NCI-H2081 treated with DMSO at 0.1 percent for 48 hours (cell line): ENCODE data around the gene ATP2C2.
"Not testable (repeated sequence)": the region's sequence is repeated elsewhere in the genome, so short reads cannot be mapped to it uniquely, and the experiment has no call there.

Experiments
- DNase-seq: peaks from one replicate; lab custom pipeline; 2025; lab: John Stamatoyannopoulos, UW

Gene ATP2C2

DNA sequence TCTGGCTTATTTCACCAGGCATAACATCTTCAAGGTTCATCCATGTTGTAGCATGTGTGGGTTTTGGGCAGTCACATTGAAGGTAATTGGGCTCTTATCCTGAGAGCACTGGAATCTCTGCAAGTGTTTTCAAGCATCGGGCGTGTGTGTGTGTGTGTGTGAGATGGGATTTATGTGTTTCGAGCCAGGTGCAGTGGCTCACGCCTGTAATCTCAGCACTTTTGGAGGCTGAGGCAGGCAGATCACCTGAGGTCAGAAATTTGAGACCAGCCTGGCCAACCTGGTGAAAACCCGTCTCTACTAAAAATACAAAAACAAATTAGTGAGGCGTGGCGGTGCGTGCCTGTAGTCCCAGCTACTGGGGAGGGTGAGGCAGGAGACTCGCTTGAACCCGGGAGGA, 27.7 kb downstream of the ATP2C2 start:
- not testable (repeated sequence) for DNase-seq

DNA sequence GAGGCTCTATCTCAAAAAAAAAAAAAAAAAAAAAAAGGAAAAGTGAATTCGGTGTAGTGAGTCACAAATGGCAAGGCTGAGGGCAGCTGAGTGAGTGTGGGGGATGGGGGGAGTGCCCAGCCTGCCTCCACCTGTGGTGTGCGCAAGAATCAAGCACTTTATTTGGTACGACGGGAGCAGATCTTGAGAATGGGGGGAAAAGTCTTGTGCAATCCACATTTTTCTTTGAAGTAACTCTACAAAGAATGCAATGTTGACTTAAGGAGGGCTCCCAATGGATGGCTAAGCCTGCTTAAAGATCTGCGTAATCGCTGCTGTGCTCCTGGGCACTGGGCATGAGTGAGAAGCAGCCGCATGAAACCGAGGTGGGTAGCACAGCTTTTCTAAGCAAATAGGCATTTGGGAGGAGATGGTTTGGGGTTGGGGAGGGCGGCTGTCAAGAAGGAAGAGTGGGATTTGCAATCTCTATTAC, 28.2 kb downstream of the ATP2C2 start:
- DNase-seq, result no peak

DNA sequence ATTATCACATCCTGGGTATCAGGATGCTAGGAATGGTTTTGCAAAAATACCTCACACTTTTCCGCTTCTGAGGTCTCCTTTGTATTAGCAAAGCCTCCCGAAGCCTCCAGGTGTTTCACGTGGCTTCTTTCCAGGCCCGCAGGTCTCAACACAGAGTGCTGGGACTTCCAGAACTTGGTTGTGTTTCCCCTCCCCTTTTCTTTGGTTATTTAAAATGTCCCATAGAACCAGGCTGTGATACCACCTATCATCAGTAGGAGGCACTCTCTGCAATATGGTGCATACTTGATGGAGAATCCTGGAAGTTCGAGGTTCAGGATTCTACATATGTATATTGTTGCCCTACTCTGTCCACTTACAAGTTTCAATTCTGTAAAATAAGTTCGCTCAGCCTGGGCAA, 28.8 kb downstream of the ATP2C2 start:
- DNase-seq, result no peak

DNA sequence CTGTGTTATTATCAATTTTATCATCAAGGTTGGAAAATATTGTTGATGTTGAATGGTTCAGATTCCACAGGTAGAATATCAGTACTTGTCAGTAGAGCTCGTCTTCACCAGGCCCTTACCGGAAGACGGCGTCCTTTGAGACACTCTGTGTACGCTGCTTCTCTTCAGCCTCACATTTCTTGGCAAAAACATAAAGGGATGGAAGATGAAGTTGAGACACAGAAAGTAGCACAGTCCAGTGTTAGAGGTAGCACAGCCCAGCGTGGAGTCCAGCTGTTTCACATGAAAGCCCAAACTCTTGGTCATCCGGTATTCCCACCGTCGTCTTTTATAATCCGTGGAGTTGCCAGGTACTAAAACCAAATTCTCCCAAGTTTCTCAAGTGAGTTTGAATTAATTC, 30.4 kb downstream of the ATP2C2 start:
- DNase-seq, result no peak

DNA sequence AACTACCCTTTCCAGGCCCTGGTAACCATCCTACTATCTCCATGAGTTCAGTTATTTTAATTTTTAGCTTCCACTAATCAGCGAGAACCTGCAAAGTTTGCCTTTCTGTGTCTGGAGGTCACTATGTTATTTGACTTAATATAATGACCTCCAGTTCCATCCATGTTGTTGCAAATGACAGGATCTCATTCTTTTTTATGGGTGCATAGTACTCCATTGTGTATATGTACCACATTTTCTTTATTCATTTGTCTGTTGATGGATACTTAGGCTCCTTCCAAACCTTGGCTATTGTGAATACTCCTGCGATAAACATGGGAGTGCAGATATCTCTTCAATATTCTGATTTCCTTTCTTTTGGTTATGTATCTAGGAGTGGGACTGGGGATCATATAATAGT, 31.6 kb downstream of the ATP2C2 start:
- DNase-seq, result not testable (repeated sequence)

DNA sequence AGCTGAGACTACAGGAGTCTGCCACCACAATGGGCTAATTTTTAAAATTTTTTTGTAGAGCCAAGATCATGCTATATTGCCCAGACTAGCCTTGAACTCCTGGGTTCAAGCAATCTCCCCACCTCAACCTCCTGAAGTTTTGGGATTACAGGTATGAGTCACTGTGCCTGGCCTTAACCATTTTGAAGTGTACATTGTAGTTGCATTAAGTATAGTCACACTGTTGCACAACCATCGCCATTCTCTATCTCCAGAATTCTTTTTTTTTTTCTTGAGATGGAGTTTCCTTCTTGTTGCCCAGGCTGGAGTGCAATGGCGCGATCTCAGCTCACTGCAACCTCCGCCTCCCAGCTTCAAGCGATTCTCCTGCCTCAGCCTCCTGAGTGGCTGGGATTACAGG, 35.1 kb downstream of the ATP2C2 start:
- DNase-seq, result not testable (repeated sequence)

DNA sequence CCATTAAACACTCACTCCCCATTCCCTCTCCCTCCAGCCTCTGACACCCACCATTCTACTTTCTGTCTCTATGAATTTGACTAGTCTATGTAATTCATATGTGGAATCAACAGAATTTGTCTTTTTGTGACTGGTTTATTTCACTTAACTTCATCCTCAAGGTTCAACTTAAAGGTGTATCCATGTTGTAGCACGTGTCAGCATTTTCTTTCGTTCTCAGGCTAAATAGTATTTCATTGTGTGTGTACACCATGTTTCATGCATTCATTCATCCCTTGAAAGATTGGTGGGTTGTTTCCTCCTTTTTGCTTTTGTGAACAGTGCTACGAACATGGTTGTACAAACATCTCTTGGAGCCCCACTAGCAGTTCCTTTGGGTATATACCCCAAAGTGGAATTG, 36.0 kb downstream of the ATP2C2 start:
- DNase-seq, result no peak

DNA sequence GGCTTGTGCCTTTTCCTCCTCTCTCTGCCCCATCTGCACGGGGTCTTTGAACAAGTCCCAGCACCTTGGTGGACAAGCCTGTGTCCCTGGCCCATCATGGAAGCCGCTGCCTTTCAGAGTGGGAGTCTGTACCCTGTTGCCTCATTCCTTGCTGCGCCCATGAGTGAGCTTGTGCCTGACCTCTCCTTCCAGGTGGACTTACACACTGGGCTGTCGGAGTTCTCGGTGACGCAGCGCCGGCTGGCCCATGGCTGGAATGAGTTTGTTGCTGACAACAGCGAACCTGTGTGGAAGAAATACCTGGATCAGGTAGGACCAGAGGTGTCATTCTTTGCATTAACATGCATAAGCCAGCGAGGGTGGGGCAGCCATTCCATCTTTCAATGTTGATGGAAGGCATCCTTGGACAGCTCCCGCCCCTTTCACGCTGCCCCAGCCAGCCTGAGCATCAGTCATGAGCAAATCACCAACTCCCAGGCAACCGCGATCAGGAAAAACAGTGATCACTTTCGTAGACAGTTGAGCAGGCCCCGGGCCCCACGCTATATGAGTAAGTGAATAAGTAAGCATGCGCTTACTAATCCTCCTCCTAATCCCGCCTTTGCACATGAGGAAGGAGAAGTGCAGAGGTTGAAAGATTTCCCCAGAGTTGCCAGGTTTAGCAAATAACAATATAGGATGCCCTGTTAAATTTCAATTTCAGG, 36.8 kb downstream of the ATP2C2 start:
- DNase-seq, result no peak

DNA sequence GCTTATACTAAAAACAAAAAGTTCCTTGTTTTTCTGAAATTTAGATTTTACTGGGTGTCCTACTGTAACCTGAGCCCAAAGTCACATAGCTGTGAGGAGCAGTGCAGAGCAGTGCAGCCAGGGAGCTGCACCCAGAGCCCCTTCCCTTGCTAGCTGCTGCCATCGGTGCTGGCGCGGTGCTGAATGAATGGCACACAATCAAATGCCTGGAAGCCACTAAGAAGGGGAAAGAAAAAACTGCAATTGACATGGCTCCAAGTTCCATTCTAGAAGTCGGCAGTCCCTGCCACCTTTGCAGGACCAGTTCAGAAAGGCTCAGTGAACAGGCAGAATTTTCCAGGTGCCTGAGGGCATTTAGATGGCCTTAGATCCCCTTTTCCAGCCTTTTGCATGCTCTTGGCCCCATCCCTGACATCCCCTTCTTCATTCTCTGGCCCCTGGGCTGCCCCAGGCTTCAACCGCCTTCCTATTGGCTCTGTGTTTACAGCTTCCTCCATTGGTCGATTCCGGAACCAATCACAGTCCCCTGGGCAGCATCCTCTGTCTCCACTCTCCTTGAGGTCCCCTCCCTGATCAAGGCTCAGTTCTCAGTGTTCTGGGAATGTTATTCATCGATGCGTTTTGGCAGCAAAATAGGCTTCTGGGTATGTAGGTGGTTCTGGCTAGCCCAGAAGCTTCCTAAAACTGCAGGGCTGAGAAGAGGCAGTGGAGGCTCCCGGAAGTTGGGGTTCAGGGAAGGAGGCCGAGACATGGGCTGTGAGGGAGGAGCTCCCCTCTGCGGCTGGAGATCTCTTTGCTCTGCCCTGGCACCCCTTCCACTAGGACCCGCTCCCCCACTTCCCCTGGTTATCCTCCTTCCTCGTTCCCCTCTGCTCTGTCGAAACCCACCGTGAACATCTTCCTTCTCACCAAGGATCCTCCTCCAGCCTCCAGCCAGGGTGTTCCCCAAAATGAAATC, 37.9 kb downstream of the ATP2C2 start:
- no peak for DNase-seq

DNA sequence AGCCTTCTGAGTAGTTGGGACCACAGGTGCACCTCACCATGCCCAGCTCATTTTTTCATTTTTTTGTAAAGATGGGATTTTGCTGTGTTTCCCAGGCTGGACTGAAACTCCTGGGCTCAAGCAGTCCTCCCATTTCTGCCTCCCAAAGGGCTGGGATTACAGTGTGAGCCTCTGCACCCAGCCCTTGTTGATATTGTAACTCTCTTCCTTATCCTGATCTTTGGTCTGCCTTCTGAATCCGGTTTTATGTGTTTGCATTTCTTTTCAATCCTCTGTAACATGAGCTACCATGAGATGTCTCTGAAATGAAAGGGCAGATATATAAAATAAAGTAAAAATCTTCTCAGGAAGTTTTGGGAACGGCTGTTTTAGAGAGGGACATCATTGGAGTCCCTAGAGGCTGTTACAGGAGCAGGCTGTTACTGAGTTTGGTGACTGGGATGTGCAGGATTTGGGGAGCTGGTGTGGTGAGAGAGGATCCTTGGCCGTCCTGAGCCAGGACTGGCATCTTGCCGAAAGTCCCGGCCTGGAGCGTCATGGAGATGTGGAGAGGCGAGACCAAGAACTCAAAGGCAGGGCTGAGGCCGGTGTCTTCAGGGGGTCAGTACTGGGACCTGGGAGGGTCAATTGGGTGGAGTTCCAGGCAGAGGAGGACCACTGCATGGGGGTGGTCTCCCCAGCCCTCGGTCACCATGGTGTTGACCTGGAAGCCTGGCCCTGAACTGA, 39.4 kb downstream of the ATP2C2 start:
- no peak for DNase-seq

DNA sequence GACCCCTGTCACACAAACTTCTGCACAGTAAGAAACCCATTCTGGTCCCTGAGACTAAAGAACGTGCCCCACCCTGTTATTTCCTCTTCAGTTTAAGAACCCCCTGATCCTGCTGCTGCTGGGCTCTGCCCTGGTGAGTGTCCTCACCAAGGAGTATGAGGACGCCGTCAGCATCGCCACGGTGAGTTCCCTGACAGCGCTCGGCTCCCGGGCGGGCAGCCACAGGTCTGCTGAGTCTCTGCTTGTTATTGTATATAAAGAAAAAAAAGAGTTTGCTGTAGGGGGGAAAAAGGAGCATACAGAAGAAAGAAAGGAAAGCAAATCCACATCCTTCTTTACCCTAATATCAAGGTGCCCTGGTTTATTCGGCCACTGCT, 40.0 kb downstream of the ATP2C2 start:
- no peak for DNase-seq

DNA sequence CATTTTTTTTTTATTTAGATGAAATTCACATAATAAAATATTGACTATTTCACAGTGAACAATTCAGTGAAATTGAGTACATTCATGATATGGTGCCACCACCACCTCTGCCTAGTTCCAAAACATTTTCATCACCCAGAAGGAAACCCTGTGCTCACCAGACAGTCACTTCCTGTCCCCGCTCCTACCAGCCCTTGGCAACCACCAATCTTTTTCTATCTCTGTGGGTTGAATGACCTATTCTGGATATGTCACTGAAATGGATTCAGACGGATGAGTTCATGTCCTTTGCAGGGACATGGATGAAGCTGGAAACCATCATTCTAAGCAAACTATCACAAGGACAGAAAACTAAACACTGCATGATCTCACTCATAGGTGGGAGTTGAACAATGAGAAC, 40.5 kb downstream of the ATP2C2 start:
- DNase-seq, result no peak

DNA sequence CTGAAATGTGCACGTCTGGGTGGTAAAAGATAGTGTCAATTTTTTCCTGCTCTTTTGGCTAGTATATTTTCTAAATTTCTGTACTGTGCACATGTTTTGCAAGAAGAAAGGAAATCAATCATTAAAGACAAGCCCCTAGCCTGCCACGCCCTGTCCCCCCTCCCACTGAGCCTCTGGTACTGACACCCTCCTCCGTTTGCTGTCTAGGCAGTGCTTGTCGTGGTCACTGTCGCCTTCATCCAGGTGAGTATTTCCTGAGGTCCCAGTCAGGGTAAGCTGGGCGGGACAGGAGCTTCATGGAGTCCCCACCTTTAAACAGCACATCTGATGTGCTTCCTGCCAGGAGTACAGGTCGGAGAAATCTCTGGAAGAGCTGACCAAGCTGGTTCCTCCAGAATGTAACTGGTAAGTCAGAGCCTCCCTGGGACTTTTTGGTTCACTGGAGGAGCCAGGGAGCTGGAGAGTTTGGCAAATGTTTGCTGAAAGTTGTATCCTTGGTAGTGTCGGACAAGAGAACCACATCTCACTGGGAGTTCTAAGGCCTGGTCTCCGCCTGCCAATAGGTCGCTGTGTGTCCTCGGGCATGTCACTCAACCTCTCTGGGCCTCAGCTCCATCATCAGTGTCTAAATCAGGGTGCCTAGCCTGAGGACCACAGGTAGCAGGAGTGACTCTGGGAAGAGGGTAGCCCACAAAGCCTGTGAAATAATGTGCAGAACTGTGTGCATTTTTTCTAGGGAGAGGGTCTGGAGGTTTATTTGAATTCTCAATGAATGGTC, 42.2 kb downstream of the ATP2C2 start:
- no peak for DNase-seq

DNA sequence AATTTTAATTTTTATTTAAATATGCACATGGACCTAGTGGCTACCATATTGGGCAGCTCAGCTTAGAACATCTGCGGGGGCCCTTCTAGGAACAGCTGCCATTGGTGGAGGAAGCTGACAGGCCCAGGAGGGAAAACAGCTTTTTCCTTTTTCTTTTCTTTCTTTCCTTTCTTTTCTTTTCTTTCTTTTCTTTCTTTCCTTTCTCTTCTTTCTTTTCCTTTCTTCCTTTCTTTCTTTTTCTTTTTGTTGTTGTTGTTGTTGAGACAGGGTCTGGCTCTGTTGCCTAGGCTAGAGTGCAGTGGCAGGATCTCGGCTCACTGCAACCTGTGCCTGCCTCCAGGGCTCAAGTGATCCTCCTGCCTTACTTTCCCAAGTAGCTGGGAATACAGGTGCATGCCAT, 43.4 kb downstream of the ATP2C2 start:
- no peak for DNase-seq

DNA sequence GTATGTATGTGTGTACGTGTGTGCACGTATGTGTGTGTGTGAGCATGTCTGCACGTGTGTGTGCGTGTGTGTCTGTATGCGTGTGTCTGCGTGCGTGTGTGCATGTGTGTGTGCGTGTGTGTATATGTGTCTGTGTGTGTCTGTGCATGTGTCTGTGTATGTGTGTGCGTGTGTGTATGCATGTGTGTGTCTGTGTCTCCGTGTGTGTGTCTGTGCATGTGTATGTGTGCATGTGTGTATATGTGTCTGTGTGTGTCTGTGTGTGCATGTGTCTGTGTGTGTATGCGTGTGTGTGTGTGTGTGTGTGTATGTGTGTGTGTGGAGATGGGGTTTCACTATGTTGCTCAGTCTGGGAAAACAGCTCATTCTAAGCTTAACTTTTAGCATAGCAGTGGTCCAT, 43.9 kb downstream of the ATP2C2 start:
- DNase-seq, result no peak

DNA sequence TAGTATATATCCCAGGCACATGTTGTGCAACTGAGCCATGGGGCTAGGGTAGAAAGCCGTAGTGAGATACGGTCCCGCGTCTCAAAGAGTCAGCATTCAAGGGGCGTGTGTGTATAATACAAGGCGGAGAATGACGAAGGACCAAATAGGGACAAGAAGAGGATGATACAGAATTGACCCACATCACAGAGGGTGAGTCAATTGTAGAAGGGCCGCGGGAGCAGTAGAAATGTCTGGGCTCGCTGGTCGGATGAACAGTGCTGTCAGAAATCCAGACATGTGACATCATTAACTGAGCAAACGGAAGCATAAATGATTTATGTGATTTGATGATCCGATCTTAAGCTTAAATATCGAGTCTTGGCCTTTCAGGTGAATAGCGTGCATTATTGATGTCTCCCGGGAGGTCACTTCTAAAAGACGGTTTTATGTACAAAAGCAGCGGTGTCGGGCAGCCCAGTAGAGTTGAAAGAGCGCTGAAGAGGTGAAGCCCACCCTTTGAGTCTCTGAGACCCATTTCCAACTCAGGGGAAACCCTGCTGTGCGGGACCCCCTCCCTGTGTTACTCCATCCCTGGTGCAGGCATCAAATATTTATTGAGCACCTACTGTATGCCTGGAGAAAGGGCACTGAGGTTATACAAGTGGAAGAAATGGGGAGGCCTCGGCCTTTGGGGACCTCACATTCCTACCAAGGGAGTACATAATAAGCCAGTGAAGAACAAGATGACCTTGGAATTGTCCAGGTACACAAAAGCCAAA, 45.1 kb downstream of the ATP2C2 start:
- DNase-seq, result no peak

DNA sequence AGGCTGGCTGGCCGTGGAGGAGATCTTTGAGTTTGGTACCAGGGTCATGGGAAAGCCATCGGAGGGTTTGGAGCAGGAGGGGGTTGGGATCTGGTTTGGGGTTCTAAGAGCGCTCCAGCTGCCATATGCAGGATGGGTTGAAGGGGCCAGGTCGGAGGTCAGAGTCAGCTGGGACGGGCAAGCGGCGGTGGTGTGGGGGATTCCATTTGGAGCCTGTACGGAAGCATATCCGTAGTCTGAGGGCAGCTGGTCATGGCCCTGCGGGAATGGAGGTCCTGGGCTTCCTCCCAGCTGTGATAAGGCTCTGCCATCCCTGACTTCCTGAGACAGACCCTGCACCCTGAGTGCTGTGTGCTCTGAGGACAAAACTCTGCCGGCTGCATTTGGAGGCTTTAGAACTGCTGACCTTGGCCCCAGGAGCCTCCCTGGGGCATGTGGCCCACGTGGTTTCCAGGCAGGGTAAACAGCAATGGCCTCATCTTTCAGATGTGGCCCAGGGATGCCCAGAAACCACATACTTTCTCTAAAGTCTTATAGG, 46.5 kb downstream of the ATP2C2 start:
- DNase-seq, result no peak

DNA sequence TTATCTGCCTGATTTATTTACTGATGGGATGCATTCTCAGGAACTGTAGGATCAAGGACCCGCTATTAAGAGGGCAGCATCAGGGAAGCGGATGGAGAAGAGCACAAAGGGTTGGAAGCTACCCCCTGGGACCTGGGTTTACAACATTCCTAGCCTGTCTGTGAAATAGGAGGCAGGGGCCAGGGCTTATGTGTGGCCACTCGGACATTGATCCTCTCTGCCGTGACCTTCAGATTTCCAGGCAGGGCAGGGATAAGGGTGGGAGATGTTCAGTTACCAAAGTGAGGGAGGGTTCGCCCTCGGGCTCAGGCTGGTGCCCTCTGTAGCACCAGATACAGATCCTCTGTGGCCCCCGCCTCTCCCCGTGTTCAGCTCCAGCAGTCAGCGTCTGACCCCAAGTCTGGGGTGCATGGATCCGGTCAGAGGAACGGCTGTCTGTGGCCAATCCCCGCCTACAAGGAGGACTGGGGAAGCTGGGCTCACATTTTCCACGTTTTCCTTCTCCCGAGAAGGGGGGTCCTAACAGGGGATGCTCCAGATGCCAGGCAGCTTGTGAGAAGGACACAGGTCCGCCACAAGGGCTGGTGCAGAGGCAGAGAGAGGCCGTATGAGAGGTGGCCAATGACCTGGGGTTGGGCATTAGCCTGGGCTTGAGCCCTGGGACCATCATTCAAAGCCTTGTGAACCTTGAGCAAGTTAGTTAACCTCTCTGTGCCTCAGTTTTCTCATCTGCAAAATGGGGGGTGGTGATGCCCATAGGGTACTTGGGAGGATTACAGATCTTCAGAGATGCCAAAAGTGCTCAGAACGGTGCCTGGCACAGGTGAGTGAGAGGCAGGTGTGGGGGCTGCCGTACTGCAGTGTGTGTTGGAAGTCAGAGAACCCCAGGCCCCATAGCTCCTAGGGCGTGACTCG, 48.3 kb downstream of the ATP2C2 start:
- DNase-seq, result no peak

DNA sequence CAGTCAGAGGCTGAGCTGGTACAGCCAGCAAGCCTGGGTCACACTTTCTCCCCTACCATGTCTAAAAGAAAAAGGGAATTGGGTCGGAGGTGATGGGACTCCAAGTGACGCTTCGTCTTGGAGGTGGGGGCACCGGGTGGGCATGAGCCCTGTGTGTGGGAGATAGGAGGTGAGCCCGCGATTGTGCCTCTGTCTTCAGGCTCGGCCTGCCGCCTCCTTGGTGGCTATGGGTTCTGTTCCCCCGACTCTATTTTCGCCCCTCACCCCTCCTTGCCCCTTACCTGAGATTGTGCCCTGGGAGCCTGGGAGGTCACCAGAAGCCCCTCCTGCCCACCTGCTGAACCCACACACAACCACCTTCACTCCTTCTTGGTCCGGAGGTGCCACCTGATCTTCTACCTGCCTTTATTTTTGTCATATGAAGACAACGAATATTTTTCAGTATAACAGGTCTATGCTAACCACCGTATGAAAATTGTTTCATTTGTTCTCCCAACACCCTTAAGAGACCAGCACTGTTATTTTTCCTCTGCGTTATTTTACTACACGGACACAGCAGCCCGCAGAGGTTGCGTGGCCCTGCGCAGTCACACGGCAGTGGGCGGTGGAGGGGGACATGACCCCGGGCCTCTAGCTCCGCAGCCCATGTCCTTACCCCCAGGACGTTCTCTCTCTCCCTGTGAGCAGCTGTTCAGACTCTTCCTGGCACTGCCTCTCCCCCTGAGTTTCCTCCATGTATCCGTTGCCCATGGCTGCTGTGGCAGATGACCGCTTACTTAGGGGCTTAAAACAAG, 49.9 kb downstream of the ATP2C2 start:
- DNase-seq, result no peak
